CD4-positive, alpha-beta T cell treated with Interferon alpha-2 for 1 hour (primary cell): ENCODE results near the gene UNC119.
A peak's percentile ranks its signal among the peaks of the same experiment; 100 is the strongest.

Experiments used
- DNase-seq, 2 donors: peaks; one replicate each; pipeline ENCODE4 v3.0.0-alpha.2; 2020 to 2022

UNC119 gene

DNA sequence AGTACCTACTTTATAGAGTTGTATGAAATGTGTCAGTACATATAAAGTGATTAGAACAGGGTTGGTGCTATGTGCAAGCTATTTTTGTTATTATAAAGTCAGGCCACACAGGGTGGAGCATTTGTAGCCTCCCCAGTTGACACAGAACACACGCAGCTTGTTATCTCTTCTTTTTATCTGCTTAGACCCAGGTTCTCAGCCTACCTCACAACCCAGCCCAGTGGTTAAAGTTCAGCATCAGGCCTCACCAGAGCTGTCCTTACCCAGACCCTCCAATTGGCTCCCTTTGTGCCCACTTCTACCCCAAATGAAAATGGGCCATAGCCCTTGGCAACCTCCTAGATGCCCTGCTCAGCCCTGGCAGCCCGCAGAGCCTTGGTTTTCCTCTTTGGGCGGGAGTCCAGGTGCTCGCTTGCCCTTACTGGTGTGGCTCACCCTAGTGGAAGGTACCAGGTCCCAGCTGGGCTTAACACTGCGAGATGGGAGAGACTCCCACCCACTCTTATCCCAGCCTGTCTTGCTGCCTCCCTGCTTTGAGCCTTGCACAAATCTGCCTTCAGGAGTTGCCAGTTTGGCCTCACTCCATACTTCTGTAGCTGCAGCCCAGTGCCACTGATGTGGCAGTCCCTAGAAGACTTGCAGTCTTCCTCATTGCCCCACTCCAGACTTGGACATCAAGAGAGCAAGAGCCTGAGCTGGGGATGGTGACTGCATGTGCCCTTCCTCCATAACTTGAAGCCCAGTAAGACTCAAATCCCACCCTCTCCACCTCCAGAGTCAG is 20.0 kb upstream of the UNC119 start:
- peak in 1 of 2 donors; percentile 30 for DNase-seq

DNA sequence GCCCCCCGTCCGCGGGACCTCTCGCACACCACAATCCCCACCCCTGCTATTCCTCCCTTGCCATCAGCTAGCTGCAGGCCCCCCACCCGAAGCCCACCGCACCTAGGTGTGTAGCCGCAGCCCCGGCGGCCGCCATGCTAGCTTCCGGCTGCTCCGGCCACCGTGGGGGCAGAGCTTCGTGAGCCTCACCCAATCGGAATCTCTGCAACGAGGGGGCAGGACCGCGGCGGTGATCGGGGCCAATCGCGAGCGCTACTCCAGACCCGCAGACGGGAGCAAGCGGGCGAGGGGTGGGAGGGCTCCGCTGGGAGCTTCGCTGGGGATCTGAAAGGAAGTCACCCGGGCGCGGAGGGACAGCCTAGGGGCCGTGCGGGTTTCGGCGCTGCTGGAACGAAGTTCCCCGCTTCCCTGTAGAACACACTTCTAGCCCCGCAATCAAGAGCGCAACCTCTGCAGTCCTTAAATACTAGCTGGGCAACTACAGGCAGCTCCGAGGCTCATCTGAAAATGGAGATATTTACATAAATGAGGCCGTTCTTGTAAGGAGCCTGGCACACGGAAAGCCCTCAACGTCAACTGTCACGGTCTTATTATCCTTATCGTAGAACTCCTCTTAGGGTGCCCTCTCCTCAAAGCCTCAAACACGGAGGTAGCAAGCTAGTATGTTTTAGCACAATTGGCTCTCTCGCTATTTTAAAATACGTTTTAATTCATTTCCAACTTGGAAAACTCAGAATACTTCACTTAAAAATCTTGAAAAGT is 19.1 kb upstream of the UNC119 start, which contains the start of gene PIGS:
Gene PIGS (minus strand): TSS at position 164 of the 762 bp plus-strand sequence. CDS start 28 bp downstream, at position 136.
- peak; percentile 88 to 91 for DNase-seq

DNA sequence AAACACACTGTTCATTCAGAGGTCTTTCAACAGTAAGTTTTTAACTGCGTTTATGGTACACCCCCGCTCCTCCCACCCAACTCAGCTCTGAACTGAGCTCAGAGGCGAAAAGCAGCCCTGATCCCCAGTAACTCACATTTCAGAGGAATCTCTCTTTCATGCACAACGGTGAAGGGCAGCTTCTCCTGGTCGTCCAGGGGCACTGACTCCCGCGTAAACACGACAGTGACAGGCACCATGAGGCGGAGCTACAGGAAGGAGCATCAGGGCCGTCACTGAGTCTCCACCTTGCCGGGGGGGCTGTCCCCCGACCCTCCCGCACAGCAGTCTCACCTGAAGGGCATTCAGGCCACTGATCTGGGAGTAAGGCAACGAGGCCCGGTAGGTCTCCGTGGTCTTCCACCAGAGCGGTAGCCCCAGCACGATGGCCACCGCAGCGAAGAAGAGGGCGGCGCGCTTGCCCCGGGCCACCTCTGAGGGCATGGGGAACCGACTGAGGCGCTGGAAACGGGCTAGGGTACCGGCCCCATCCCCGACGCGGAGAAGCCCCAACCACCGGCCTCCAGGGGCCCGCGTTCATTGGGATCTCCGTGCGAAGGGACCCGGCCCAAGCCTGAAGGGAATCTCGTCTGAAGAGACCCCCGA is 18.4 kb upstream of the UNC119 start:
- DNase-seq, result peak; percentile 22 to 60

- DNase-seq, result no peak
Measured at GRCh38 chr17:28569446-28569845, 17.0 kb upstream of the UNC119 start.

- DNase-seq, result no peak
Measured at GRCh38 chr17:28567604-28568003, 15.2 kb upstream of the UNC119 start.

DNA sequence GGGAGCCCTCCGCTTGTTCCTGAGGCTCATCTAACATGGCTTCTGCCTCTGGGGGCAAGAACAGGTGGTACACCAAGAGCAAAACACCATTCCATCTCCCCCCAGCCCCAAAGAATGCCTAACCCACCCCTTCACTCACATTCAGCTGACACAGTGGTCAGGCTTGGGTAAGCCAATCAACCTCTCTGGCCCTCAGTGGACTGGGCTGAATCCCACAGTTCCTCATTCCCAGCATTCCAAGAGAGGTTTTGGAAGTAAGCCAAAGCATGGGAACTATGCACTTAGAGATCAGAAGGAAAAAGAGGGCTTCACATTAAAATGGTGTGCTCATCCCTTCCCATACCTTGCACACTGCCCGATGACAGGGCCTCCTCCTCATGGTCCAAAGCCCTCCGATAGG is 11.1 kb upstream of the UNC119 start:
- DNase-seq, result no peak

DNA sequence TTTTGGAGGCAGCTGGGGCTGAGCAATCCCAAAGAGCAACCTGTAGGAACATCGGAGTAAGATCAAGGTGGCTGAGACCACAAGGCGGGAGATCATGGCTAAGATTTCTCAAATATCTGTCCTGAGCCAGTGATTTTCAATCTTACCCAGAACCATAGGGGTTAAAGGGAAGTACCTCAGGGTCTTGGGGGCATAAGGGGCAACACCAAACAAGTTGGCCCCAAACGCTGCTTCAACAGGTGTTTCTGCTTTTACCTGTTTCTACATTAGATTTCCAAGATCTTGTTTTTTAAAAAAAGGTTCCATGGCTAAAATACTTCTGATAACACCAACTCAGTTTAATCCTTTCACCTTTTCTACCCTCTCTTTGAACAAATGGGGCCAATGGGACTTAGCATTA is 2.6 kb upstream of the UNC119 start:
- DNase-seq, result no peak

GRCh38 chr17:28554565-28554964 is 2.1 kb upstream of the UNC119 start:
- no peak for DNase-seq

- DNase-seq, result no peak
Measured at GRCh38 chr17:28553000-28553505, 629 bp upstream of the UNC119 start.

GRCh38 chr17:28551421-28552175 is 826 bp downstream of the UNC119 start:
- no peak for DNase-seq

GRCh38 chr17:28550858-28551257 is 1.6 kb downstream of the UNC119 start:
- no peak for DNase-seq

- peak; percentile 73 to 80 for DNase-seq
Measured at GRCh38 chr17:28549236-28550132, 2.9 kb downstream of the UNC119 start.

DNA sequence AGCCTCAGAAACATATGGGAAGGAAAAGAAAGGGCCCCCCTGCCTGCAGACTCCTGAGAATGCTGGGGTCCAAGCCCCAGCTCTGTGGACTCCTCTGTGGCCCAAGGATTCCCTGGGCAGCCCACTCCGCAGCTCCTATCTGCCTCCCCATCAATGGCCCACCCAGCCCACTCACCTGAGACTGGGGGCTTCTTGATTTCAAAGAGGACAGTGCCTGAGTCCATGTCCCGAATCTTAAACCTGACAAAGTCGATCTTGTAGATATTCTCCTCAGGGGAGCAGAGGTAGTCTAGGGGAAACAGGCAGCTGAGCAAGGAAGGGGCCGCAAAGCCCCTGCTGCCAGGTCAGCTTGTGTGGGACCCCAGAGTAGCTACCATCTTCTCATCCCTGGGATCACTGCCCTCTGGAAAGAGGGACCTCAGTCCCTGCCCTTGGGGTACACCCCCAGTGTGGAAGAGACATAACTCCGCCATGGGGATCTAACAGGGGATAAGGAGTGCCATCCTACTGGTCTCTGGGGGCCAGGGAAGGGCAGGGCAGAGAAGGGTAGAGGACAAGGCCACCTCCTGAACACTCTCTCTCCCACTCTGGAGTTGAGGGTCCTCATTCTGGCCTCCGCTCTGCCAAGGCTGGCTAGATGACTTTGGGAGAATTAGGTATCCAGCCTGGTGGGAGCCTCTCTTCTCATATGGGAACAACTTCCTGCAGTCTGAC is 3.9 kb downstream of the UNC119 start:
- DNase-seq, result no peak

GRCh38 chr17:28547623-28548416 is 4.6 kb downstream of the UNC119 start:
- DNase-seq, result peak; percentile 72 to 74

DNA sequence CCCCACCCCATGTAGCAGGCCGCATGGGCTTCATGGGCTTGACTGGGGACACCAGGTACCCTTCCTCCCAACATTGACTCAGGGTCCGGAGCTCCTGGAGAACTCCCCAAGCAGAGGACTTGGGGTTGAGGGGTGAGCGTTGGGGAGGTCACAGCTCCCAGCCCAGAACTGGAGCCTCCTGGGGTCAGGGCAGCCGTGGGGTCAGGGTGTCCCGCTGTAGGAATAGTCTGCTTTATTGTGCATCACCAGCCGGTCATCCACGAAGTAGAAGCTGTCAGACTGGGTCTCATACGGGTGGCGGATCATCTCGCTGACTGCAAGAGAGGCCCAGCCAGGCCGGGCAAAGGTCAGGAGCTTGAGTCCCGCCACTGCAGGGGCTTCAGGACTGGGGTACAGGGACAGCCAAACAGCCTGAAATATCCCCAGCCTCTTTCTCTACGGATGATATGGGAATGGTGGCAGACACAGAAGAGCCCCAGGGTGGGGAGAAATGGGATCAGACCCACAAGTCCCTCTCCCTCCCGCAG is 5.3 kb downstream of the UNC119 start:
- DNase-seq, result no peak

GRCh38 chr17:28545787-28546415 is 6.5 kb downstream of the UNC119 start:
- no peak for DNase-seq

GRCh38 chr17:28545141-28545503 is 7.3 kb downstream of the UNC119 start:
- no peak for DNase-seq

GRCh38 chr17:28544402-28545140 is 7.9 kb downstream of the UNC119 start:
- DNase-seq, result no peak

GRCh38 chr17:28541439-28541838 is 11.0 kb downstream of the UNC119 start:
- no peak for DNase-seq
